Stimulated activated CD8-positive, alpha-beta memory T cell treated with anti-CD3 and anti-CD28 coated beads, Interleukin-2, amount 100 ng/mL, for 48 hours (primary cell): ENCODE data around the gene TP53RK.

ENCODE experiments used
- DNase-seq, 2 donors: peaks; one replicate each; pipeline ENCODE4 v3.0.0-alpha.2; 2020; ENCODE audit warnings: low read depth in 2 of 2

Gene TP53RK

DNA sequence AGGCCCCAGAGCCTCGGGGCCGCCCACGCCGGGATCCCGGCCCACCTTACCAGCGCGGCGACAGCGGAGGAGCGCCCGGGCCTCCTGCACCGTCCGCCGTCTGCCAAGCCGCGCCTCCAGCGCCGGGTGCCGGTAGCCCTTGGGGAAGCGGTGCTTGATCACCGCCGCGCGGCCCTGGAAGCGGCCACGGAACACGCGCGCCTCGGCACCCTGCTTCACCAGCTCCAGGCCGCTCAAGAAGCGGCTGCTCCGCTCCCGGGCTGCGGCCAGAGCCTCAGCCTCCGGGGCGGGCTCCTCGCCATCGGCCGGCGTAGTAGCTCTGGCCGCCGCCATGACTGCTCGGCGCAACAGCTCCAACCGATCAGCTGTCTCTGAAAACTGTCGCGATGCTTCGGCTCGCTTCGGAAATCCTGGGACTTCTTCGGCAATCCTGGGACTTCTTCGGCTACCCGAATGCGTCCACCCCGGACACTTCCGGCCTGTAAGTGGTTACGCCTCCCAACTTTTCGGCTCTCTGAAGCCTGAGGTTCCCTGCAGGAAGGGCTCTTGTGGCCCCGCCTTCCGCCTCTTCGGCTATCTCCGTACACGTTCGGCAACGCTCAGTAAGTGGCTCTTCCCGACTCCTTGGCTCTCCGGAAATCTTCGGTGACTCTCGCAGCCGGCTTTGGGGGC lies at the start of gene TP53RK:
Gene TP53RK, minus strand, starts transcription at position 363 of the 672 bp plus-strand sequence. Its CDS starts 30 bp downstream, at position 333.
- DNase-seq: peak; percentile 88 to 96

DNA sequence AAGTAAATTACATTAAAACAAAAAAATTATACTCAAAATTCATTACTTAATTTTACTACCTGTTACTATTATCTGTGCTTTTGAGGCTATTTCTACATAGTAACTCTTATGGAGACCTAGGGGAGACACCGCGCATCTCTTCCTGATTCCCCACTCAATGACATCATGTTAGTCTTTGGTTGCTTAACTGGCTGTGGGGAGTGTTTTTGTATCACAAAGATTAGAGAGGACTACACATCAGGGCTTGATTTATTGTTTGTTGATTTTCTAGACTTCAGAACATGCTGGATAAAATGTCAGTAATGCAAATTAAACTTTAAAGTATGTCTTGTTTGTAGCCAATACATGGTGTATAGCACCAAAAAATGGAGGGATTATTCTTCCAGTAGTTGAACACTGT lies 46.2 kb upstream of the TP53RK start:
- DNase-seq: no peak

DNA sequence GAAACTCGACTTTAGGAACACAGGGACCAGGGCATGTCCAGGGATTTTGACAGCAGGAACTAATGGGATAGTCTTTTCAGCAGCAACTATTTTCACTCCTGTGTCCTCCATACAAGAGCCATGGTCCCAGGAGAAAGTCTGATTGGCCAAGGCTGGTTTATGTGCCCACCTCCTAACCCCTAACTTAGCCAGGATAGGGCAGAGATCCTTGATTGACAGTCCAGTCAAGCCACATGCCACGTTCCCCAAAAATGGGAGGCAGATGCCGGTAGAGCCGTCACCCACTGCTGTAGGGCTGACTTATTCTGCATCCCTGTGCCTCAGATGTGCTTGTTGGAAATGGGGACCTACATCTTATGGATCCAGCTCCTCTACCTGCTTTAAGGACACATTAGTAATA lies 42.5 kb upstream of the TP53RK start:
- no peak for DNase-seq

DNA sequence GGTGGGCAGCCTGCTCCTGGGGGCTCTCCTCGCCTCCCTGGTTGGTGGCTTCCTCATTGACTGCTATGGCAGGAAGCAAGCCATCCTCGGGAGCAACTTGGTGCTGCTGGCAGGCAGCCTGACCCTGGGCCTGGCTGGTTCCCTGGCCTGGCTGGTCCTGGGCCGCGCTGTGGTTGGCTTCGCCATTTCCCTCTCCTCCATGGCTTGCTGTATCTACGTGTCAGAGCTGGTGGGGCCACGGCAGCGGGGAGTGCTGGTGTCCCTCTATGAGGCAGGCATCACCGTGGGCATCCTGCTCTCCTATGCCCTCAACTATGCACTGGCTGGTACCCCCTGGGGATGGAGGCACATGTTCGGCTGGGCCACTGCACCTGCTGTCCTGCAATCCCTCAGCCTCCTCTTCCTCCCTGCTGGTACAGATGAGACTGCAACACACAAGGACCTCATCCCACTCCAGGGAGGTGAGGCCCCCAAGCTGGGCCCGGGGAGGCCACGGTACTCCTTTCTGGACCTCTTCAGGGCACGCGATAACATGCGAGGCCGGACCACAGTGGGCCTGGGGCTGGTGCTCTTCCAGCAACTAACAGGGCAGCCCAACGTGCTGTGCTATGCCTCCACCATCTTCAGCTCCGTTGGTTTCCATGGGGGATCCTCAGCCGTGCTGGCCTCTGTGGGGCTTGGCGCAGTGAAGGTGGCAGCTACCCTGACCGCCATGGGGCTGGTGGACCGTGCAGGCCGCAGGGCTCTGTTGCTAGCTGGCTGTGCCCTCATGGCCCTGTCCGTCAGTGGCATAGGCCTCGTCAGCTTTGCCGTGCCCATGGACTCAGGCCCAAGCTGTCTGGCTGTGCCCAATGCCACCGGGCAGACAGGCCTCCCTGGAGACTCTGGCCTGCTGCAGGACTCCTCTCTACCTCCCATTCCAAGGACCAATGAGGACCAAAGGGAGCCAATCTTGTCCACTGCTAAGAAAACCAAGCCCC lies 36.2 kb upstream of the TP53RK start:
- no peak for DNase-seq

DNA sequence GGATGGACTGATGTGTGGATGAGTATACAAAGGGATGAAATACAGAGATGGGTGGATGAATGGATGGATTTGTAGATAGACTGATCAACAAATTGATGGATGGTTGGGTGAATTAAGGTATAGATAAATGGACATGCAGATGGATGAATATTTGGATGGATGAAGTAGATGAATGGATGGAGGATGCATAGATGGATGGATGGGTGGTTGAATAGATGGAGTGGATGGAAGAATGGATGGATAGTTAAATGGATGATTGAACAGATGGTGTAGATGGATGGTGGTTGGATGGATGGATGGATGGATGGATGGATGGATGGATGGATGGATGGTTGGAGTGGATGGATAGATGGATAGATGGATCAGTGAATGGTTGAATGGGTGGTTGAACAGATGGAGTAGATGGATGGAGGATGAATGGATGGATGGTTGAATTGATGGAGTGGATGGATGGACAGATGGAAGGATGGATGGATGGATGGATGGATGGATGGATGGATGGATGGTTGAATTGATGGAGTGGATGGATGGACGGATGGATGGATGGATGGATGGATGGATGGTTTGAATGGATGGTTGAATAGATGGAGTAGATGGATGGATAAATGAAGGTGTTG lies 35.2 kb upstream of the TP53RK start:
- DNase-seq: no peak

DNA sequence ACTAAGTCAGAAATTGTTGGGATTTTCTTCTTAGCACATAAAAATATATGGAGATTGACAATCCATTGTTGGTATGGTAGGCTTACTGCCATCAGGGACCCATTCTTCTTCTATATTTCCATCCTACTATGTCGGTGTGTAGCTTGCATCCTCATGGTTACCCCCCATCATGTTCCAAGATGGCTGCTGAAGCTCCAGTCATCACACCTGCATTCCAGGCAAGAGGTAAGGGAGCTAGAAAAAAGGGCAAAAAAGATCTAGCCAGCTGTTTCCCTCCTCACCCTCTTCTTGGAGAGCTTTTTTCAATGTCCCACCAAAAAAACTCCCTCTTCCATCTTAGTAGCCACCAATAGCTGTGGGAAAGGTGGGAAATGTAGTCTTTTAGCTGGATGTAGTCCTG lies 33.8 kb upstream of the TP53RK start:
- no peak for DNase-seq

DNA sequence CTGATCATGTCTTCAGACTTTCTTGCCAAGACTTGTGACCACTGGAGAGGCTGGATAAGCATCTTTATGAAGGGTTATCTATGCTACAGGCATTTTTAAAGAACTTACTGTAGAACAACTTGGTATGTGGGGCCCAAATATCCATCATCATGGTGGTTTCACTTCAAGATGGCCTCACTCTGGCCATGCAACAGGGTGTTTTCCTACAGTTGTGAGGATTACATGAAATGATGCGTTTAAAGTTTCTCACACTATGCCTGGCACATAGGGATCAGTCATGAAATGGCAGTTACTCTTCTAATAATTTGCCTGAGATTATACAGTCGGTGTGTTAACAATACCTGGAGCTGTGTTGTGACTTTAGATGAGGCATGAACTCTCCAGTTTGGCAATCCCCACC lies 33.2 kb upstream of the TP53RK start:
- DNase-seq: no peak

DNA sequence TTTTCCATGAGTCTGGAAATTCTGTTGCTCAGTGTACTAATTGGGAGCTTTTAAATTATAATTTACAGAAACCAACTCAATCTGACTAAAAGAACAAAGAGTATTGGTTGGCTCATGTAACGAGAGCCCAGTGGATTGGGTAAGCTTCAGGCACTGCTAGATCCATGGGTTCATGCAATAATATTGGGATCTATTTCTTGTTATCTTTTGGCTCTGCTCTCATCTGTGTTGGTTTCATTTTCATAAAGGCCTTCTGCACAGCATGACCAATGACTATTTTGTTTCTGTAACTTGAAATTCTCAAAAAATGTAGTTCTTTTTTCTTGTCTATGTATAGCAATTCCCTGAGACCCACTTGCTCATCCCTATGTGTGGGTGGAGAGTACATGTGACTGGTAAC lies 32.2 kb upstream of the TP53RK start:
- DNase-seq: no peak

DNA sequence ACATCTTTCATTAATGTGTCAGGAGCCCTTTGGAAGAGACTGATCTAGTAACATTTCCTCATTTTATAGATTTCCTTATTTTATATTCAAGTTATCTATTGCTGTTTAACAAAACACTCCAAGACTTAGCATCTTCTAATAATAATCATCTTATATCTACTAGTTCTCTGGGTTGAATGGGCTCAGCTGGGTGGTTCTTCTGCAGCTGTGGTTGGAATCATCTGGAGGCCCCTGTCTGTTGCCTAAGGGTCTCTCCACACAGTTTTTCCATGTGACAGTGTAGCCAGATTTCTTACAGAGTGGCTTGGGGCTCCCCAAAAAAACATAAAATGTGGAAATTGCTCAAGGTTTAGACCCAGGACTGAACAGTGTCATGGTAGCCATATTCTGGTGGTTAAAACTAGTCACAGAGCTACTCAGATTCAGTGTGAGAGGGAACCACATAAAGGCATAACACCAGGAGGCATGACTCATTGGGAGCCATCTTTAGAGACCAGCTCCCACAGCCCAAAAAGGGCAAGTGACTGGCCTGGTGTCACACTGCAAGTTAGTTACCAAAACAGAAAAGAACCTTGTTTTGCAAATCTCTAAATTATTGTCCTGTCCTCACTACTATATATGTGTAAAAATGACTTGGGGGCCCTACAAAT lies 31.7 kb upstream of the TP53RK start:
- DNase-seq: no peak

DNA sequence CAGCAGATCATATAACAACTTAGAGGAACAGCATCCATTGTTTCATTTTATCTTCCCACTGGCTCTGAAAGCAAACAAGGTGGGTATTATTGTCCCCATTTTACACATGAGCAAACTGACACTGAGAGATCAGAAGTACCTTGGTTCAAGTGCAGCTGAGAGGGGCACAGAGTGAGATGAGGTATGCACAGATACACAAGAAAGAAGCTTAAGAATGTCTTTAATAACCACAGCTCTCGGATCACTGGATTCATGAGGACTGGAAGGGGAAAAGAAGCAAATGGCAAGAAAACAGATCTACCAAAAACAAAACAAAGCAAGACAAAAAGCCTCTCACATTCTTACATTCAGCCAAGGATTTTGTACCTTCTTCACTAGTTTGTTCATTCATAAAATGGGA lies 30.8 kb upstream of the TP53RK start:
- no peak for DNase-seq

DNA sequence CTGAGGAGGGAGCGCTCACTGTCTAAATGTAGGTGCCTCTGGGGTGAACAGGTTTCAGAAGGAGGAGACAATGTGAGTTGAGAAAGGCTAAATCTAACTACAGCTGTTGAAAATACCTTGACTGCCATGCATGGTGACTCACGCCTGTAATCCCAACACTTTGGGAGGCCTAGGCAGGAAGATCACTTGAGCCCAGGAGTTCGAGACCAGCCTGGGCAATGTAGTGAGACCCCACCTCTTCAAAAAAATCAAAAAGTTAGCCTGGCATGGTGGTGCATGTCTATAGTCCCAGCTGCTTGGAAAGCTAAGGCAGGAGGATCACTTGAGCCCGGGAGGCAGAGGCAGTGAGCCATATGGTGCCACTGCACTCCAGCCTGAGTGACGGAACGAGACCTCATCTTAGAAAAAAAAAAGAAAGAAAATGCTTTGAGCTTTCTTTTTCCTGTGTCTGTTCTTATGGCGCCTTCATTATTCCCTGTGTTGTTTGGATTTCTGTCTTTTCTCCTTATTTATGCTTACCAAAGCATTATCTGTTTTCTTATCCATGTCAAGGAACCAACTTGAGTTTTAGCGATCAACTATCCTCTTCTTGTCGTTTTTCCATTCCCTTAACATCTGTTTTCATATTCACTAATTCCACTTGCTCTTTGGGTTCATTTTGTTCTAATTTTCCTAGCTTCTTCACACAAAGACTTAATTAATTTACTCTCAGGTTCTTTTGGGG lies 28.7 kb upstream of the TP53RK start:
- no peak for DNase-seq

DNA sequence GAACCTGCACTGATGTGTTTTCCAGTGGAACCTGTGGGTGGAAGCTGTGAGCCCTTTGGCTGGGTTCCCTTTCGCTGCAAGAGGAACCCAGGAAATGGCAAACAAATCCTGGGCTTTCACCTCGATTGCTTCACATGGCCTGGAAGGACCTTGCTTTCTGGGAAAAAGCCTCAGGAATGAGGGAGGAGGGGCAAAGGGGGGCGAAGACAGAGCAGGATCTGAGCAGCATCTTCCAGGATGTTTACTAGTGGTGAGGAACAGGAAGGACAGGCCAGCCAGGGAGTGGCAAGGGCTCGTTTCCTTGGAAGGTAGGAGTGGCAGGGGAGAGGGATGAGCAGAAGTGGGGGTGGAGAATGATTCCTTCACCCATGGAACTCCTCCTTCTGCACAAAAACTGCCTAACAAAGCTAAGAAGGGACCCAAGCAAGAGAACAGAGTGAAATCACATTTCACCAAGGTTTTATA lies 26.1 kb upstream of the TP53RK start:
- no peak for DNase-seq

DNA sequence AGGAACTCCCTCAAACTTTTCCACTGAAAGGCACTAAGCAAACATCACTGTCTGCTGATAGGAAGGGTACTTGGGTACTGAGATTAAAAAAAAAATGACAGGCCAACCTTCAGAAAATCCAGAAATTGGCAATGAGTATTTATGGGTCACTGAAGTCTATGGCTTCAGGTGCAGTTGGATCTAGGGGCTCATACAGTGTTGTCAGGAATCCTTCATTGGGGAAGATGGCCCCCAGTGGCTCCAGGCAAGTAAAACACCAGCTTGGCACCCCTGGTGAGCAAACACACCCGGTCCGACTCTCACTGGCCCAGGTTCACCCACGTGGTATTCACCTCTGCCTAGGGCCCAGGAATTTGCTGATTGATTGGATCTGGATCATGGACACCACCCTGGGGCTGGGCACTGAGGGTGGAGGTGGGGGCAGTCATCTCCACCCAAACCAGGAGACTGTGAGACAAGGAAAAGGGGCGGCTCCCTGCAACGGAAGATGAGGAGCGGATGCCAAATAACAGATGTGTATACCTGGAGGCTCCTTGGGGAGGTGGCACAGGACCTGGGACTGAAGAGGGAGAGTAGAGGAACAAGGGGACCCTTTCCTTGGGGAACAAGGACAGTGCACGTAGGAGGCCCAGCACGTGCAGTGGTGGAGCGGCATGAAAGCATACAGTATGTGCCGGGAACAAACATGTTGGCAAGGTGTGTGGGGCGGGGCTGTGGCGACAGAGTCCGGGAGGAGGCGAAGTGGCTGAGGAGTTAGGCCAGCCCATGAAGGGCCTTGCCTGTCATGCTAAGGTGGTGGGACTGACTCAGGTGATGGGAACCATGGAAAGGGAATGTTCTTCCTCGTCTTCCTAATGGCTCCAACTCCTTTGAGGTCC lies 25.0 kb upstream of the TP53RK start:
- no peak for DNase-seq

DNA sequence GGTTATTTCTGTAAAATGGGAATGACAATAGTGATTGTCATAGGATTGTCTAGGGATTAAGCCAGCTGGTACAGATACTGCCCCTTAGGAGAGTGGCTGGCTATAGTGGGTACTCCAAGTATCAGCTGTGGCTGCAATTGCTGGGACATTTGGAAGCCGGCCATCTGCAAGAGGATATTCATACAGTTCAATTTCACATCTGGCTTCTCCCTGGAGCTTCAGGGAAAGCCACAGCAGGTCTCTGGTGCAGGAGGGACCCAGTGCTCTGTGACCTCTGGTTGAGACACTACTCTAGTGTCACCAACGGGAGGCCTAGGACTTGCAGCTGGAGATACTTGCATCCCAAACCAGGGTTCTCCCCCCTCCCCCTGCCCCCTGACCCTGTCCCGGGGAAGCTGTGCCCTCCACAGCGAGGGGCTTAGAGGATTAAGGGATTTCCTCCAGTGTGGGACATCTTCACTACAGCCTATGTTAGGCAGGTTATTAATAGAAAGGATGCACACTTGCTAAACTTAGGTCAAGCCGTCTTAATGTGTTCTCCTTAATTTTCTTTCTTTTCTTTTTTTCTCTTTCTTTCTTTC lies 22.9 kb upstream of the TP53RK start:
- no peak for DNase-seq

DNA sequence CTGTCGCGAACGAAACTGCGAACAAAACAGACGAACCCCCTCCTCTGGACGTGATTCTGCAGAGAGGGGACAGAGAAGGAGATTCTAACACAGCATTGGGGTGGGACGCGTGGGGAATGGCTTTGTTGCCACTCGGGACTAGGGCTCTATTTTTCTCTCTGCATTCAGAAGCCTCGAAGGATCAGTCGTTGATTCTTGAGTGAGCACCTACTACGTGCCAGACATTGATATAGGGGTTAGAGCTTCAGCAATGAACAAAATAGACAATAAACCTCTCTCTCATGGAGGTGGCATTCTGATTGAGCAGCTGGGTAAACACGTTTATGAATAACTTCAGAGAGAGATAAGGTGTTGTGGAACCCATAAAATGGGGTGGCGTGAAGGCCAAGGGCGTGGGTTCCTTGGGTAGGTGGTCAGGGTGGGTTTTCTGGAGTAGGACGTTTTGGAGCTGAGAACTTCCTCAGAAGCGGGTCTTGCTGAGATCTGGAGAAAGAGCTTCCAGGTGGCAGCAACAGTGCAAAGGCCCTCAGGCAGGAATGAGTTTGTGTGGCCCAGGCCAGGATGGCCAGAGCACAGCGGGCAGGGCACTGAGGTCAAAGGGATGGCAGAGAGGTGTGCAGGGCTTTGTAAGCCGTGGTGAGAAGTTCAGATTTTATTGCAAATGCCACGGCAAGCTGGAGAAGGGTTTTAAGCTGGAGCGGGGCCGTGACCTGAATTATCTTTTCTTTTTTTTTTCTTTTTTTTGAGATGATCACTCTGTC lies 21.1 kb upstream of the TP53RK start:
- no peak for DNase-seq

DNA sequence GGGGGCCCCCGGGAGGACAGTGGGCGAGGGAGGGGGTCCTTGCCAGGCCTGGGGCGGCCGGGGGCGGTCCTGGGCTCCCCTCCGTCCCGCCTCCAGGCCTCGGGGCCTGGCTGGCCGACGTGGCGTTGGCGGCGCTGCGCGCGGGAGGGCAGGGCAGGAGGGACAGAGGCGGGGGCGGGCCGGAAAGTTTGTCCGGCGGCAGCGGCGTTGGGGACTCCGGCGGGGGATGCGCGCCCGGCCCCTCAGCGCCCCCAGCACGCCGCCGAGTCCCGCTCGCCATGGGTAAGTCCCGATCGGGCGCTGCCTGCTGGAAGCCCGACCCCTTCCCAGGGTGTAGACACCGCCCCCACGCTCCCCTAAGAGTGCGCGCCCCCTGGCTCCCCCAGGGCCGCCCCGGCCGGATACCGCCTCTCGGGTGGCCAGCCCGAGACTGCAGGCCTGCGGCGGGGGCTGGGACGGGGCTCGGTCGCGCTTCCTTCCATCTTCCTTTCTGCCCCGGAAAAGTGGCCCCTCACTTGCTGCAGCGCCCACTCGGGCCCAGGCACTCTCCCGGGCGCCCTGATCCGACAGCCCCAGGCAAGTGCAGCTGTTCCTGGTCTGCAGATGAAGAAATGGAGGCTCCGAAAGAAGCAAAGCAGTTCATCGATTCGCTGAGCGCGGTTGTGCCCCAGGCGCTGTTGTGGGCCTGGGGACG lies 20.4 kb upstream of the TP53RK start, which contains the start of gene SLC2A10:
Gene SLC2A10, plus strand, starts transcription at position 191 of the 694 bp plus-strand sequence. Its CDS starts 88 bp downstream, at position 279.
- DNase-seq: no peak

DNA sequence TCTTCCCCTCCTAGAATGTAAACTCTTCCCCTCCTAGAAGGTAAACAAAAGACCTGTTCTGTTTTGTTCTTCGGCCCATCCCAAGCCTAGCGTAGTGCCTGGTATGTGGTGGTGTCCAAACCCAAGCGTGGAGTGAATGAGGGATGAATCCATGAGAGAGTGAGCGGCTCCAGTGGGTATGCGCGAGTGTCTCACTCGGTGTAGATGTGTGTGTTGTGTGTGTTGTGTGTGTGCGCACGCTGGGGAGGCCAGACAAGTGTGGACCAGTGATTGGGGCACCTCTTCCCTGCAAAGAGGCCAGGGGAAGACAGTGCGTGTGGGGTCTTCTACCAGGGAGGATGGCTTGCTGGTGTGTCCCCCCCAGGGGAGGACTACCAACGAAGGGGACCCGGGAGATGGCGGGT lies 19.8 kb upstream of the TP53RK start:
- no peak for DNase-seq

DNA sequence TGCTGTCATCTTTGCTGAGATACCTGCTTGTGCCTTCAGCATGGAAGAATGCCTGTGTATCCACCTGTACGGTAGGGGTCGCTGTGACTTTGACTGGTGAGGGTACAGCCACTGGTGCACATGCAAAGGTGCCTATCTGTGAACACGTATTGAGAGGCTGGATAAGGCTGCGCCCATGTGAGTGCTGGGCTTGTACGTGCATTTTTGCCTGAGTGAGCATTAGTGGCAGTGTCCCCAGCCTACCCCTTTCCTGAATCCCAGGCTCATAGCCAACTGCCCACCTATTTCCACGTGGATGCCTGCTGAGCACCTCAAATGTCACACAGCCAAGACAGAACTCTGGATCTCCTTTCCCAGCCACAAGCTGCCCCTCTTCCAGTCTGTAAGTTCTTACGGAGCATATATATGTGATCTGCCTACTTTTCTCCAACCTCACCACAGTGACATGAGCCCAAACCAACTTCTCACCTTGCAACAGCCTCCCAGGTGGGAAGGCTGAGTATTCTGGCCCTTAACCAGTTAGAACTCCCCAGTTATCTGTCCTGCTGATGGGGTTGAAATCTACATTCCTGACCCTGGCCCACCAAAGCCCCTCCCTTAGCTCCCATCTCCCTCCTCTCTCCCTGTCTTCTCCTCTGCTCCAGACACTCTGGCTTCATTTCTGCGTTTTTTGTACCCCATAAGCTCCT lies 19.1 kb upstream of the TP53RK start:
- DNase-seq: no peak
